GM12864 (cell line): Measurements from ENCODE around the gene CDHR2.

Experiments used
- DNase-seq: peaks from one replicate; pipeline ENCODE4 v3.0.0-alpha.2; 2011; ENCODE audit warnings: low read depth
- H3K4me3 ChIP-seq: 2 replicates; pipeline ENCODE4 v1.5.1; 2011; ENCODE audit warnings: mild to moderate bottlenecking, low read depth, low read length, control low read depth
- CTCF ChIP-seq: IDR thresholded peaks from 2 replicates; pipeline ENCODE4 v1.5.1; 2011; ENCODE audit warnings: low read depth, mild to moderate bottlenecking, moderate library complexity, low read length, control low read depth, inconsistent platforms; ENCODE audit errors: missing control alignments

CDHR2 gene

GRCh38 chr5:176612855-176613254, 63.7 kb downstream of the CDHR2 start:
- DNase-seq: no peak
- no peak for TF ChIP-seq CTCF
- no peak overlapping the region for H3K4me3 ChIP-seq

DNA sequence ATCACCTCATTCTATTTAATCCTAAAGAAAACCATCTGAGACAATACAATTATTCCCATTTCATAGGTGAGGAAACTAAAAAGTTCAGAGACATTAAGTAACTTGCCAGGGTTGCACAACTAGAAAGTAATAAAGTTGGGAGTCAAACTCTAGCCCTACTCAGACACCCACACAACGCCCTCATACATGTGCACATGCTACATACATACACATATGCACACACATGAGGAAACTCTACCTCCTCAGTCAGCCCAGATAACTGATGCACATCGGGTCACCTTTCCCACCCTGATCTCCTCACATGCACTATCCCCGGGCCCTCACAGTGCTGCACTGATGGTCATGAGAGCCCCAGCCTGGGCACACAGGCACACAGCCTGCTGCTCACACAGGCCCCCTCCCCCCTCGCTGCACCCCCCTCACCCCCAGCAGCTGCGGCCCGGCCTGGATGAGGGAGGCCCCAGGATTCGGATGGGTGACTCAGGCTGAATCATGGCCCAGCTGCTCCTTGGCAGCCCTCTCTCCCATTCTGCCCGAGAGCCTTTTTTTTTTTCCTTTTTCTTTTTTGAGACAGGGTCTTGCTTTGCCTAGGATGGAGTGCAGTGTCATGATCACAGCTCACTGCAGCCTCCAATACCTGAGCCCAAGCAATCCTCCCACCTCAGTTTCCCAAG, 65.8 kb downstream of the CDHR2 start:
- no peak for DNase-seq
- H3K4me3 ChIP-seq: no peak overlapping the region
- TF ChIP-seq CTCF: no peak

DNA sequence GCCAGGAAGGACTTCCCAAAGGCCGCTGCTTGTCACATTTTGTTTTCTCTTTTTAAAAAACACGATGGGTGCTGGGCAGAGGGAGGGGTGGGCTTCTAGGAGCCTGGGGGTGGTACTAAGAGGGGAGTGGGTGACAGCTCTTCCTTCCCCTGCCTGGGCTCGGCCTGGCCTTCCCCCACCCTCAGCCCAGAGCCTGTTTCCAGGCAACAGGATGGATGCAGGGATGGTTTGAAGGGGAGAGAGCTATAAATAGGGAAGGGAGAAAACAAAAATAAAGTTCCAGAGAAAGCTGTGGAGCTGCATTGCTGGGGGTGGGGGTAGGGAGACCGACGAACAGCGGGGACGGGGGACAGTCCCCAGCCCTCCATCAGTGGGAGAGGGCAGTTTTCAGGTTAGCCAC, 67.4 kb downstream of the CDHR2 start:
- no peak for DNase-seq
- H3K4me3 ChIP-seq: no peak overlapping the region
- no peak for TF ChIP-seq CTCF

DNA sequence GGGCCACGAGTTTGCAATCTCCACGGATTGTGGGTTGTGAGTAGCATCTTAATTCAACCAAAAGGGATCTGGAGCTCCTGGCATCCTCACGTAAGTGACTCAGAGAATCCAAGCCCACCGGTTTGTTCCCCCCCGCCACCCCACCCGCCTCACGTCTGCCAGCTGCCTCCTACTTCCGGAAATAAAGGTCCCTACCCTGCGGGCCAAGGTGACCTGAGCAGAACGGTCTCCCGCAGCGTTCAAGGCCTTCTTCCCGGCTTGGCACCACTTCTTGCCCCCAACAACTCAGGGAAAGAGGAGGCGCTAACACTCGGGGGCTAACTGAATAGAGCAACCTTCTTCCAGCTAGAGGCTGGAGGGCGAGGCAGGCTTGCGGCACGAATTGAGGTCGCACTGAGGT, 69.6 kb downstream of the CDHR2 start:
- H3K4me3 ChIP-seq: no peak overlapping the region
- no peak for TF ChIP-seq CTCF
- no peak for DNase-seq

DNA sequence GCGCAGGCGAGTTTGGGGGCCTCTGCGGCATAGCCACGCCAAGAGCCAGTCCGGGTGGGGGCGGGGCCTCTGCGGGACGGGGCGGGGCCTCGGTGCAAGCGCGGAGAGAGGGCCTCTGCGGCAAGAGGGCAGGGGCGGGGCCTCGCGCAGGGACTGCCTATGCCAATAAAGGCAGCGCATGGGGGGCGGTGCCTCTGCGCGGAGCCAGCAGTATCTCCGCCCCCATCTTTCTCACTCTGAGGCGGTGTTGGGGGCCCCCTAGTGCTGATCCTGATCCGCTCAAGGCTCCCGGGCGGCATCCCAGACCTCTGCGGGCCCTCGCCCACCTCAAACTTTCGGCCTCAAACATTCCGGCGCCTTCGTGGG, 70.0 kb downstream of the CDHR2 start:
- peak; percentile 17 for TF ChIP-seq CTCF
- peak; percentile 21 for DNase-seq
- no peak overlapping the region for H3K4me3 ChIP-seq

DNA sequence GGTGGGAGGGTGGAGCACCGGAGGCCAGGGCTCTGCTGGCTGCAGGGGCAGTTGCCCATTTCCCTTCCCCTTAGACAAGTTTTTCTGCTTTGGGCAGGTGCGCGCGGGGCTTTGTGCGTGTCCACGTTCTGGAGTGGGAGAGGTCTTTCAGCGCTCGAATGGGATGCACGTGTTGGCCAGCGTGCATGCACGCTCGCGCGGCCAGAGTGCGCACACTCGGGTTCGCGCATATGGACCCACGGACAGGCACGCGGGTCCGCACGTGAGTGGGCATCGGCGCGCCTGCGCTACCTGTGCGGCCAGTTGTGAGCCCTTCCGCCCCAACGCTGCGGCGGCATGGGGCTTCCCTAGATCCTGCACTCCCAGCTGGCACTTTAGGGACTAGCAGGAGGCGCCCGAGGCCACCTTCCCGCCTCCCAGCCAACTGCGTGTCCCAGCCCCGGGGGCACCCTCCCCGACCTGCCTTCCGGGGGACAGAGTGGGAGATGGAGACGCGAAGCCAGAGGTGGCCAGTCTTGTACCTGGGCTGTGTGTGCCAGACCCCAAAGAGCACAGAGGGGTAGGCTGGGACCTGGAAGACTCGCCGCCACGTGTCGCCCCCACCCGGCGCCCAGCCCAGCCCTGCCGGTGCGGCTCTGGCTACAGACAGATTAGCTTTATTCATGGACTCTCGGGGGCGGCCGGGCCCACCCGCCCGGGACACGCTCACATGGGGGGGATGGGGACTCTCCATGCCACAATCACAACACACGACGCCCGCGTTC, 70.6 kb downstream of the CDHR2 start:
- H3K4me3 ChIP-seq: no peak overlapping the region
- no peak for TF ChIP-seq CTCF
- no peak for DNase-seq

DNA sequence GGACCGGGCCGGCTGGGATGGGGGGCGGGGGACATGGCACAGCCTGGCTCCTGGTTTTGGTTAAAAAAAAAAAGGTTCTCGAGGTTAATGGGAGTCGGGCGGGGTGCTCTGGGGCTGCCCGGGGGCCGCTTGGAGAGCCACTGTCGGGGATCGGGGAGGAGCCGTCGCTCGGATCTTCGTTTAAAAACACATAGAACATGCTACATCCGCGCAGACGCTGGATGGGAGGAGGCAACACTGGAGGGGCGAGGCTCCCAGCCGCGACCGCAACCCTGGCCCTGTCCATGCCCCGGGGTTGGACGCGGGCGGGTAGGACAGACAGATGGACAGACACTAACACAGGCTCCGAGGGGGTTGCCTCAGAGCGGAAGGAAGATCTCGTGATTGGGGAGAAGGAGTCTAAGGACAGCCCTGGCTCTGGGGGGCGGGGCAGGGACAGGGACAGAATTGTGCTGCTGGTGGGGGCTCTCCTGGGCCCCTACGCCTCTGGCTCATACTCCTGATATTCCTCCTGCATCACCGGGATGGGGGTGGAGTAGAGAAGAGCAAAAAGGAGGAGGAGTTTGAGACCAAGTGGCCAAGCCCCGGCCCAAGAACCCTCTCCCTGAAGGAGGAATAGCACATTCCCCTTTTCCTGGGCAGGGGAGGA, 71.3 kb downstream of the CDHR2 start:
- H3K4me3 ChIP-seq: no peak overlapping the region
- DNase-seq: no peak
- TF ChIP-seq CTCF: no peak
